Ovary (tissue), 9 donors: ENCODE data around the gene HDAC9. TPM values are rescaled to one million over a fixed set of nuclear protein-coding genes. Genes with fewer than 3 reads are reported as not detected.

ENCODE experiments used
- DNase-seq, 5 donors: peaks; one replicate each; pipeline ENCODE4 v3.0.0-alpha.2; 2019 to 2020
- H3K27ac ChIP-seq, 2 donors: fragments of 200-600 bp; one replicate each; pipeline versions ENCODE4 v1.5.1 to v1.8.0; 2019 to 2022
- H3K27me3 ChIP-seq: fragments of 200-600 bp; one replicate; pipeline ENCODE4 v1.8.0; 2022
- H3K36me3 ChIP-seq: fragments of 200-600 bp; sonication (generic); one replicate; pipeline ENCODE4 v1.5.1; 2019
- H3K4me1 ChIP-seq: one replicate; pipeline ENCODE4 v1.8.1; 2013; ENCODE audit warnings: mild to moderate bottlenecking, moderate library complexity; ENCODE audit not compliant: insufficient read depth
- H3K4me3 ChIP-seq: fragments of 200-600 bp; sonication (generic); one replicate; pipeline ENCODE4 v1.5.1; 2017
- H3K9me3 ChIP-seq, 2 donors: fragments of 200-600 bp in 1 of 2; sonication (generic) in 1 of 2; one replicate each; pipeline versions ENCODE4 v1.5.1 to v1.8.1; 2013 to 2019; ENCODE audit warnings: mild to moderate bottlenecking in 1 of 2, moderate library complexity in 1 of 2
- EP300 ChIP-seq: sonication (generic); formaldehyde crosslinking; IDR thresholded peaks from one replicate; pipeline ENCODE4 v1.6.1; 2017; ENCODE audit warnings: antibody characterized with exemption
- POLR2A ChIP-seq: fragments of 450-650 bp; IDR thresholded peaks from one replicate; pipeline ENCODE4 v1.6.1; 2017; ENCODE audit warnings: antibody characterized with exemption, mild to moderate bottlenecking, moderate library complexity
- WGBS, 3 donors: extraction: QIAGEN DNeasy Blood & Tissue Kit in 1 of 3; methylation state at CpG; one replicate each; pipeline versions ENCODE4 v1.1.5 to v1.1.7; 2013 to 2017; 5-methylcytosine and 5-hydroxymethylcytosine counted together
- intact Hi-C, 4 donors: fragments of 100-400 bp; cut with DNase I; formaldehyde crosslinking; loops; one replicate each; pipeline versions ENCODE4 v1.11.0 to v1.15.1; 2022 to 2023
- polyA plus RNA-seq, 2 donors: library from polyadenylated mRNA; stranded (reverse); fragments of 200-250 nt in 1 of 2; fragments of 350-450 nt in 1 of 2; fragmentation: Illumina TruSeq in 1 of 2; extraction: RNeasy Lipid Tissue Mini Kit (QIAGEN cat#74804) in 1 of 2; gene quantifications; one replicate each; pipeline ENCODE4 v1.2.3, GENCODE V29; 2013 to 2014
- total RNA-seq, 7 donors: library from RNA; depleted of rRNA in 2 of 7; stranded (reverse); fragments of >200 nt in 2 of 7; fragmentation: NEBNext Ultra II Directional in 3 of 7; extraction: Animal tissue kit (Norgen Biotek cat#: 25700) in 3 of 7; gene quantifications; one replicate each; pipeline versions ENCODE4 v1.1.0 to v1.2.4, GENCODE V29; 2016 to 2023
- TF ChIP-seq, protein P1 (sequence below), 3 donors: fragments of 450-650 bp in 2 of 3; fragments of 200-600 bp in 1 of 3; IDR thresholded peaks; one replicate each; pipeline versions ENCODE4 v1.5.1 to v1.8.0; 2016 to 2022; ENCODE audit warnings: antibody characterized with exemption in 3 of 3, mild to moderate bottlenecking in 1 of 3
- donor health status: DM: no; HTN: no; CAD: no; lungs with moderate emphysema.
- donor health status: DM: no; HTN: no; CAD: no.
- donor health status: Bipolar disorder and iron deficiency.
- donor health status: DM: yes; HTN: yes; CAD: no.
- donor health status: DM: no; HTN: no; CAD: no.
- donor health status: DM: yes; HTN: yes; CAD: no.

Gene HDAC9
- total and polyA plus RNA-seq, 9 donors, result 1.7 to 22.3 (median 6.0) TPM

GRCh38 chr7:18471476-18472160 is 23.9 kb upstream of the HDAC9 start:
- H3K36me3 ChIP-seq, result no peaks in the 10 kb centered on the region
- no peak for DNase-seq
- H3K4me3 ChIP-seq, result no peak overlapping the region
- no peaks in the 10 kb centered on the region for H3K4me1 ChIP-seq
- TF ChIP-seq EP300 (no peak), POLR2A (no peak)
- TF ChIP-seq, protein P1, sequence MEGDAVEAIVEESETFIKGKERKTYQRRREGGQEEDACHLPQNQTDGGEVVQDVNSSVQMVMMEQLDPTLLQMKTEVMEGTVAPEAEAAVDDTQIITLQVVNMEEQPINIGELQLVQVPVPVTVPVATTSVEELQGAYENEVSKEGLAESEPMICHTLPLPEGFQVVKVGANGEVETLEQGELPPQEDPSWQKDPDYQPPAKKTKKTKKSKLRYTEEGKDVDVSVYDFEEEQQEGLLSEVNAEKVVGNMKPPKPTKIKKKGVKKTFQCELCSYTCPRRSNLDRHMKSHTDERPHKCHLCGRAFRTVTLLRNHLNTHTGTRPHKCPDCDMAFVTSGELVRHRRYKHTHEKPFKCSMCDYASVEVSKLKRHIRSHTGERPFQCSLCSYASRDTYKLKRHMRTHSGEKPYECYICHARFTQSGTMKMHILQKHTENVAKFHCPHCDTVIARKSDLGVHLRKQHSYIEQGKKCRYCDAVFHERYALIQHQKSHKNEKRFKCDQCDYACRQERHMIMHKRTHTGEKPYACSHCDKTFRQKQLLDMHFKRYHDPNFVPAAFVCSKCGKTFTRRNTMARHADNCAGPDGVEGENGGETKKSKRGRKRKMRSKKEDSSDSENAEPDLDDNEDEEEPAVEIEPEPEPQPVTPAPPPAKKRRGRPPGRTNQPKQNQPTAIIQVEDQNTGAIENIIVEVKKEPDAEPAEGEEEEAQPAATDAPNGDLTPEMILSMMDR (IDR thresholded peaks at IDR 0.05), result no peak
- intact Hi-C loops, result no loop called here
- no peaks in the 10 kb centered on the region for H3K9me3 ChIP-seq
- H3K27ac ChIP-seq, result no peak overlapping the region
- H3K27me3 ChIP-seq, result no peaks in the 10 kb centered on the region

DNA sequence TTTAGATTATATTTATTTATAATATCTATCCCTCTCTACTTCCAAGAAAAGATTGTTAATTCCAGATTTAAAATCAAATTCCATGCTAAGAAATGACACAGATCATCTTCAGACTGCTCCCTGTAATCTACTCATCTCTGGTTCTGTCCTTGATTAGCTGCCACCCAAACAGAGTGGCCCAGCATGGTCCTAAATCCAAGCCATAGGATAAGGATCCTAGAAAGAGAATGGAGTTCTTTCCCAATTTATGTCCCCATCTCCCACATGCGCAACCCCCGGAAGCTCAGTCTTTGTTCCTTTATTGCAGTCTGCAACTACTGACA is 23.4 kb upstream of the HDAC9 start:
- TF ChIP-seq POLR2A (no peak), EP300 (no peak)
- TF ChIP-seq, protein P1 (IDR thresholded peaks at IDR 0.05), result no peak
- H3K9me3 ChIP-seq, result no peaks in the 10 kb centered on the region
- DNase-seq, result no peak
- no peaks in the 10 kb centered on the region for H3K36me3 ChIP-seq
- WGBS, 3 donors, result 91 to 95% (median 94%) methylated on average over 2 of the region's 2 CpGs
- no peaks in the 10 kb centered on the region for H3K27me3 ChIP-seq
- no peak overlapping the region for H3K4me3 ChIP-seq
- no peak overlapping the region for H3K27ac ChIP-seq
- no peaks in the 10 kb centered on the region for H3K4me1 ChIP-seq
- intact Hi-C loops, result no loop called here

DNA sequence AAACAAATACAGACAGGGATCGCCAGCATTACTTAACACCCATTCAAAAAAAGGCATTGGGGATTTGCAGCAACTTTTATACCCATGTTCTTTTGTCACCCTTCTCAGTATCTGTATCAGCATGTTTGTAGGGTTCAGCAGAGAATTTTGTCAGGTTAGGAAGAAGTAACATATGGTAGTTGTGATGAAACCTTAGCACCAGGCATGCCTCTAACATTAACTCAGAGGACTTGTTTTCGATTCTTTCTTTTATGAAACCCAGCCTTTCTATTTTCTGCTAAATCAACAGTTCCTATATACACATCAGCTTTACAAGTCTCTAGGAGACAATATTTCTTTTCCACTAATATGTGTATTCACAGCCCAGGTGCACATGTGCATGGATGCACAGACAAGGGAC is 22.4 kb upstream of the HDAC9 start:
- no peaks in the 10 kb centered on the region for H3K4me1 ChIP-seq
- no peak for DNase-seq
- H3K36me3 ChIP-seq, result no peaks in the 10 kb centered on the region
- no peak overlapping the region for H3K4me3 ChIP-seq
- H3K9me3 ChIP-seq, result no peaks in the 10 kb centered on the region
- H3K27me3 ChIP-seq, result no peaks in the 10 kb centered on the region
- 95 to 97% (median 96%) methylated on average over 2 of the region's 2 CpGs for WGBS, 3 donors
- H3K27ac ChIP-seq, result no peak overlapping the region
- intact Hi-C loops, result no loop called here
- TF ChIP-seq, protein P1 (IDR thresholded peaks at IDR 0.05), result no peak
- TF ChIP-seq EP300 (no peak), POLR2A (no peak)

DNA sequence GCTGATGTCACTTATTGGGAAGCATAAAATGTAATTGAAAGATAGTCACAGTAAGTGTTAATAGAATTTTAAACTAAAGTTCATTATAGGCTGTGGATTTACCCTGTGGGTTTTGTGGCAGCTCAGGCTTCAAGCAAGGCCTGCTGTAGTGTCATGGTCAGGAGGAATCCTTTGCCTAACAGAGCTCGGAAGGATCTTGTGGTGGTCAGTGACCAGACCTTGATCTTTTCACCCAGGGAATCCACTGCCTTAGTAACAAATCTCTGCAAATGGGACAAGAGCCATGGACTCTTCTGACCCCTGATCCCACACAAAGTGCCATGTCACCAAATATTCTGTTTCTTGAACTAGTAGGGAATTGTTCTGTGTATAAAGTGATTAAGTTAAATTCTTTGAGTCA is 20.6 kb upstream of the HDAC9 start:
- DNase-seq, result no peak
- no peak overlapping the region for H3K4me3 ChIP-seq
- no peaks in the 10 kb centered on the region for H3K9me3 ChIP-seq
- TF ChIP-seq, protein P1 (IDR thresholded peaks at IDR 0.05), result no peak
- no peak for TF ChIP-seq POLR2A
- TF ChIP-seq EP300, result no peak
- intact Hi-C loops, result no loop called here
- no peaks in the 10 kb centered on the region for H3K4me1 ChIP-seq
- no peaks in the 10 kb centered on the region for H3K27me3 ChIP-seq
- H3K36me3 ChIP-seq, result no peaks in the 10 kb centered on the region
- no peak overlapping the region for H3K27ac ChIP-seq
- 40 to 68% (median 52%) methylated on average over 1 of the region's 1 CpG for WGBS, 3 donors
